ACC112 (cell line): ENCODE data around the gene ARHGAP5.
A peak's percentile ranks its signal among the peaks of the same experiment; 100 is the strongest.

Source experiments
- H2AFZ ChIP-seq: fragments of 200-600 bp; sonication (generic); one replicate; pipeline ENCODE4 v1.6.0; 2017; ENCODE audit warnings: antibody characterized with exemption, low read length; ENCODE audit not compliant: unreplicated experiment
- H3K27ac ChIP-seq: fragments of 200-600 bp; sonication (generic); 2 replicates; pipeline ENCODE4 v1.5.1; 2014; ENCODE audit warnings: low read depth, mild to moderate bottlenecking, antibody characterized with exemption, low read length, moderate library complexity
- H3K27me3 ChIP-seq: fragments of 200-600 bp; sonication (generic); 2 replicates; pipeline ENCODE4 v1.6.1; 2014; ENCODE audit warnings: mild to moderate bottlenecking, antibody characterized with exemption, low read length, moderate library complexity, mixed read lengths; ENCODE audit not compliant: insufficient read depth
- H3K36me3 ChIP-seq: fragments of 200-600 bp; sonication (generic); 2 replicates; pipeline ENCODE4 v1.6.1; 2016; ENCODE audit warnings: mild to moderate bottlenecking, antibody characterized with exemption, low read length, moderate library complexity, mixed read lengths; ENCODE audit not compliant: insufficient read depth
- H3K4me1 ChIP-seq: fragments of 200-600 bp; sonication (generic); one replicate; pipeline ENCODE4 v1.6.1; 2016; ENCODE audit warnings: low read length, mixed read lengths; ENCODE audit not compliant: insufficient read depth, unreplicated experiment, control insufficient read depth
- H3K4me3 ChIP-seq: fragments of 200-600 bp; sonication (generic); 2 replicates; pipeline ENCODE4 v1.5.1; 2014; ENCODE audit warnings: mild to moderate bottlenecking, low read depth, low read length
- H3K79me2 ChIP-seq: fragments of 200-600 bp; sonication (generic); one replicate; pipeline ENCODE4 v1.6.0; 2016; ENCODE audit warnings: low read length; ENCODE audit not compliant: control insufficient read depth, unreplicated experiment, insufficient read depth

The ARHGAP5 gene

GRCh38 chr14:32050878-32051277 lies 26.2 kb upstream of the ARHGAP5 start:
- H2AFZ ChIP-seq, result no peak overlapping the region
- no peaks in the 10 kb centered on the region for H3K4me1 ChIP-seq
- no peaks in the 10 kb centered on the region for H3K27me3 ChIP-seq
- no peak overlapping the region for H3K27ac ChIP-seq
- no peaks in the 10 kb centered on the region for H3K79me2 ChIP-seq
- no peak overlapping the region for H3K4me3 ChIP-seq
- no peaks in the 10 kb centered on the region for H3K36me3 ChIP-seq

GRCh38 chr14:32054536-32054935 lies 22.6 kb upstream of the ARHGAP5 start:
- H3K4me1 ChIP-seq, result no peaks in the 10 kb centered on the region
- H3K79me2 ChIP-seq, result no peaks in the 10 kb centered on the region
- H3K27me3 ChIP-seq, result no peaks in the 10 kb centered on the region
- no peak overlapping the region for H3K27ac ChIP-seq
- no peaks in the 10 kb centered on the region for H3K36me3 ChIP-seq
- H3K4me3 ChIP-seq, result no peak overlapping the region
- no peak overlapping the region for H2AFZ ChIP-seq

- no peaks in the 10 kb centered on the region for H3K79me2 ChIP-seq
- no peaks in the 10 kb centered on the region for H3K27me3 ChIP-seq
- no peak overlapping the region for H3K4me3 ChIP-seq
- no peak overlapping the region for H3K27ac ChIP-seq
- no peaks in the 10 kb centered on the region for H3K36me3 ChIP-seq
- no peak overlapping the region for H2AFZ ChIP-seq
- no peaks in the 10 kb centered on the region for H3K4me1 ChIP-seq
Observed at GRCh38 chr14:32055175-32055574, 21.9 kb upstream of the ARHGAP5 start.

GRCh38 chr14:32059702-32060101 lies 17.4 kb upstream of the ARHGAP5 start:
- no peak overlapping the region for H2AFZ ChIP-seq
- no peaks in the 10 kb centered on the region for H3K27me3 ChIP-seq
- H3K79me2 ChIP-seq, result no peaks in the 10 kb centered on the region
- H3K4me1 ChIP-seq, result no peaks in the 10 kb centered on the region
- no peaks in the 10 kb centered on the region for H3K36me3 ChIP-seq
- no peak overlapping the region for H3K4me3 ChIP-seq
- no peak overlapping the region for H3K27ac ChIP-seq

- no peaks in the 10 kb centered on the region for H3K27me3 ChIP-seq
- H2AFZ ChIP-seq, result no peak overlapping the region
- no peak overlapping the region for H3K27ac ChIP-seq
- no peaks in the 10 kb centered on the region for H3K79me2 ChIP-seq
- H3K4me1 ChIP-seq, result no peaks in the 10 kb centered on the region
- H3K4me3 ChIP-seq, result no peak overlapping the region
- no peaks in the 10 kb centered on the region for H3K36me3 ChIP-seq
Observed at GRCh38 chr14:32064931-32065330, 12.2 kb upstream of the ARHGAP5 start.

GRCh38 chr14:32068708-32069107 lies 8.4 kb upstream of the ARHGAP5 start:
- Histone ChIP-seq H3K36me3 (no peaks in the 10 kb centered on the region), H3K27me3 (no peaks in the 10 kb centered on the region), H3K27ac (no peak overlapping the region), H3K79me2 (no peaks in the 10 kb centered on the region), H2AFZ (no peak overlapping the region), H3K4me3 (no peak overlapping the region), H3K4me1 (no peaks in the 10 kb centered on the region)

- Histone ChIP-seq H2AFZ (no peak overlapping the region), H3K4me1 (peaks cover 11% of the 10 kb centered on the region), H3K79me2 (peaks cover 4% of the 10 kb centered on the region), H3K27ac (no peak overlapping the region), H3K36me3 (no peaks in the 10 kb centered on the region), H3K4me3 (no peak overlapping the region), H3K27me3 (no peaks in the 10 kb centered on the region)
Observed at GRCh38 chr14:32070282-32070681, 6.8 kb upstream of the ARHGAP5 start.

GRCh38 chr14:32072676-32073075 lies 4.4 kb upstream of the ARHGAP5 start:
- H3K4me1 ChIP-seq, result peaks cover 12% of the 10 kb centered on the region
- no peak overlapping the region for H3K27ac ChIP-seq
- H3K27me3 ChIP-seq, result no peaks in the 10 kb centered on the region
- H2AFZ ChIP-seq, result no peak overlapping the region
- H3K36me3 ChIP-seq, result no peaks in the 10 kb centered on the region
- no peak overlapping the region for H3K4me3 ChIP-seq
- H3K79me2 ChIP-seq, result peaks cover 10% of the 10 kb centered on the region

- peaks cover 12% of the 10 kb centered on the region for H3K4me1 ChIP-seq
- H3K27me3 ChIP-seq, result no peaks in the 10 kb centered on the region
- H3K4me3 ChIP-seq, result no peak overlapping the region
- H3K36me3 ChIP-seq, result no peaks in the 10 kb centered on the region
- peaks cover 20% of the 10 kb centered on the region for H3K79me2 ChIP-seq
- H2AFZ ChIP-seq, result no peak overlapping the region
- no peak overlapping the region for H3K27ac ChIP-seq
Observed at GRCh38 chr14:32073537-32074189, 3.4 kb upstream of the ARHGAP5 start.

GRCh38 chr14:32074887-32075572 lies 2.1 kb upstream of the ARHGAP5 start:
- peak overlapping the region; percentile 80 for H3K4me3 ChIP-seq
- peaks cover 33% of the 10 kb centered on the region for H3K79me2 ChIP-seq
- H3K4me1 ChIP-seq, result peaks cover 24% of the 10 kb centered on the region
- no peaks in the 10 kb centered on the region for H3K36me3 ChIP-seq
- no peaks in the 10 kb centered on the region for H3K27me3 ChIP-seq
- no peak overlapping the region for H2AFZ ChIP-seq
- peak overlapping the region; percentile 81; the same call in 1 of the 2 replicates for H3K27ac ChIP-seq

GRCh38 chr14:32075672-32076277 lies 1.3 kb upstream of the ARHGAP5 start:
- peaks cover 41% of the 10 kb centered on the region for H3K79me2 ChIP-seq
- H3K27me3 ChIP-seq, result no peaks in the 10 kb centered on the region
- H3K27ac ChIP-seq, result peak overlapping the region; percentile 81
- no peaks in the 10 kb centered on the region for H3K36me3 ChIP-seq
- H2AFZ ChIP-seq, result peak overlapping the region; percentile 43
- peaks cover 30% of the 10 kb centered on the region for H3K4me1 ChIP-seq
- peak overlapping the region; percentile 80 for H3K4me3 ChIP-seq
